Naive thymus-derived CD8-positive, alpha-beta T cell (primary cell): ENCODE measurements around the gene MRPL14. TPM values are rescaled to one million over a fixed set of nuclear protein-coding genes. Genes with fewer than 3 reads are reported as not detected.
A peak's percentile ranks its signal among the peaks of the same experiment; 100 is the strongest.
"Not testable (repeated sequence)": the region's sequence is repeated elsewhere in the genome, so short reads cannot be mapped to it uniquely, and the experiment has no call there.

ENCODE experiments used
- ATAC-seq, 2 donors: fragments of 150-1000 bp; cut with Tn5 transposase in 1 of 2; sonication (Bioruptor Pico), chemical (Tn5 transposase) in 1 of 2; 1 replicate in 1 of 2; 2 replicates in 1 of 2; pipeline ENCODE4 v1.10.0; 2021; ENCODE audit warnings: mild to moderate bottlenecking in 2 of 2, moderate library complexity in 2 of 2
- POLR2A ChIA-PET: fragments of 350-600 bp; sonication (Branson Sonifier 250); formaldehyde crosslinking; loops from one replicate; lab custom pipeline; 2021; ENCODE audit warnings: antibody characterized with exemption; lab: Charles Lee
- DNase-seq, 10 donors: peaks; one replicate each; pipeline versions ENCODE4 v3.0.0 to v3.0.0-alpha.2; 2020 to 2022
- H3K27ac Mint-ChIP-seq, 10 donors: one replicate each; pipeline ENCODE4 v1.8.0; 2020 to 2022; ENCODE audit warnings: mild to moderate bottlenecking in 10 of 10, mixed read lengths in 10 of 10, moderate library complexity in 4 of 10, inconsistent platforms in 1 of 10
- H3K27me3 Mint-ChIP-seq, 5 donors: one replicate each; pipeline ENCODE4 v1.8.0; 2021 to 2022; ENCODE audit warnings: mixed read lengths in 5 of 5
- H3K36me3 Mint-ChIP-seq, 3 donors: one replicate each; pipeline ENCODE4 v1.8.0; 2020 to 2022; ENCODE audit warnings: mixed read lengths in 3 of 3, mild to moderate bottlenecking in 2 of 3, inconsistent platforms in 1 of 3
- H3K4me1 Mint-ChIP-seq, 4 donors: one replicate each; pipeline ENCODE4 v1.8.0; 2021 to 2022; ENCODE audit warnings: mixed read lengths in 4 of 4
- H3K4me3 Mint-ChIP-seq, 10 donors: one replicate each; pipeline ENCODE4 v1.8.0; 2020 to 2022; ENCODE audit warnings: mild to moderate bottlenecking in 10 of 10, mixed read lengths in 10 of 10, moderate library complexity in 6 of 10, inconsistent platforms in 1 of 10
- H3K9me3 Mint-ChIP-seq, 9 donors: one replicate each; pipeline ENCODE4 v1.8.0; 2020 to 2022; ENCODE audit warnings: mixed read lengths in 9 of 9, mild to moderate bottlenecking in 3 of 9, inconsistent platforms in 1 of 9, moderate library complexity in 1 of 9
- polyA plus RNA-seq, 3 donors: library from polyadenylated mRNA; unstranded; fragments of 300-500 nt; fragmentation: Illumina TruSeq; gene quantifications; one replicate each; pipeline ENCODE4 v1.2.3, GENCODE V29; 2021
- total RNA-seq, 8 experiments: library from RNA in 2 of 8; stranded (reverse) in 2 of 8; gene quantifications; one replicate each; pipeline ENCODE4 v1.2.3 and lab custom pipeline; 2021 to 2026

Gene MRPL14
- total and polyA plus RNA-seq, 5 experiments from 2014 or later = 17.0 to 89.3 (median 76.5) TPM

- DNase-seq = no peak
- peaks cover 0 to 8% (median 0%) of the 10 kb centered on the region in 4 donors for H3K4me1 Mint-ChIP-seq
- H3K9me3 Mint-ChIP-seq = no peaks in the 10 kb centered on the region
- H3K27ac Mint-ChIP-seq = peak overlapping the region in 2 of 10 donors; percentile 5 to 22
- H3K4me3 Mint-ChIP-seq = no peak overlapping the region
- ATAC-seq = no peak
- no peaks in the 10 kb centered on the region for H3K27me3 Mint-ChIP-seq
- H3K36me3 Mint-ChIP-seq = peaks cover 0 to 6% (median 2%) of the 10 kb centered on the region in 3 donors
- POLR2A ChIA-PET = no interaction called here
Observed at GRCh38 chr6:44091981-44092884, 35.0 kb downstream of the MRPL14 start.

GRCh38 chr6:44091356-44091755 lies 35.9 kb downstream of the MRPL14 start:
- H3K27me3 Mint-ChIP-seq, DNase-seq, H3K36me3 Mint-ChIP-seq, H3K9me3 Mint-ChIP-seq, POLR2A ChIA-PET, H3K4me1 Mint-ChIP-seq, ATAC-seq, H3K4me3 Mint-ChIP-seq: not testable (repeated sequence)
- H3K27ac Mint-ChIP-seq = peak overlapping the region in 2 of 10 donors; percentile 14 to 22

- POLR2A ChIA-PET = no interaction called here
- Mint-ChIP-seq H3K36me3 (peaks cover 0 to 6% (median 2%) of the 10 kb centered on the region in 3 donors), H3K27ac (no peak overlapping the region), H3K27me3 (no peaks in the 10 kb centered on the region), H3K4me3 (no peak overlapping the region), H3K4me1 (peaks cover 0 to 4% (median 0%) of the 10 kb centered on the region in 4 donors), H3K9me3 (no peaks in the 10 kb centered on the region)
- ATAC-seq (no peak), DNase-seq (no peak)
Observed at GRCh38 chr6:44090465-44090864, 36.8 kb downstream of the MRPL14 start.

- Mint-ChIP-seq H3K36me3 (peaks cover 0 to 2% (median 2%) of the 10 kb centered on the region in 3 donors), H3K27ac (no peak overlapping the region), H3K9me3 (no peaks in the 10 kb centered on the region), H3K27me3 (no peaks in the 10 kb centered on the region), H3K4me1 (no peaks in the 10 kb centered on the region), H3K4me3 (no peak overlapping the region)
- ATAC-seq (no peak), DNase-seq (no peak)
- POLR2A ChIA-PET = no interaction called here
Observed at GRCh38 chr6:44088827-44089590, 38.2 kb downstream of the MRPL14 start.

- Mint-ChIP-seq H3K36me3 (peaks cover 0 to 2% (median 0%) of the 10 kb centered on the region in 3 donors), H3K27ac (no peak overlapping the region), H3K9me3 (no peaks in the 10 kb centered on the region), H3K4me1 (no peaks in the 10 kb centered on the region), H3K4me3 (no peak overlapping the region), H3K27me3 (no peaks in the 10 kb centered on the region)
- DNase-seq (no peak), ATAC-seq (no peak)
- POLR2A ChIA-PET = no interaction called here
Observed at GRCh38 chr6:44087623-44088022, 39.6 kb downstream of the MRPL14 start.

- Mint-ChIP-seq H3K27me3 (no peaks in the 10 kb centered on the region), H3K4me1 (no peaks in the 10 kb centered on the region), H3K9me3 (no peaks in the 10 kb centered on the region), H3K36me3 (peaks cover 0 to 2% (median 0%) of the 10 kb centered on the region in 3 donors), H3K4me3 (no peak overlapping the region), H3K27ac (no peak overlapping the region)
- POLR2A ChIA-PET = no interaction called here
- DNase-seq (no peak), ATAC-seq (no peak)
Observed at GRCh38 chr6:44086931-44087574, 40.2 kb downstream of the MRPL14 start.

GRCh38 chr6:44085219-44085618 lies 42.0 kb downstream of the MRPL14 start:
- H3K4me1 Mint-ChIP-seq = no peaks in the 10 kb centered on the region
- ATAC-seq = no peak
- H3K4me3 Mint-ChIP-seq = no peak overlapping the region
- no peak for DNase-seq
- no peak overlapping the region for H3K27ac Mint-ChIP-seq
- no peaks in the 10 kb centered on the region for H3K27me3 Mint-ChIP-seq
- H3K36me3 Mint-ChIP-seq = peaks cover 0 to 2% (median 0%) of the 10 kb centered on the region in 3 donors
- POLR2A ChIA-PET = no interaction called here
- H3K9me3 Mint-ChIP-seq = no peaks in the 10 kb centered on the region

GRCh38 chr6:44084231-44085014 lies 42.8 kb downstream of the MRPL14 start:
- Mint-ChIP-seq H3K36me3 (peaks cover 0 to 2% (median 0%) of the 10 kb centered on the region in 3 donors), H3K4me1 (peaks cover 0 to under 1% (median under 1%) of the 10 kb centered on the region in 4 donors), H3K27ac (peak overlapping the region in 1 of 10 donors; percentile 1), H3K9me3 (no peaks in the 10 kb centered on the region), H3K27me3 (peaks cover 0 to 2% (median 0%) of the 10 kb centered on the region in 5 donors), H3K4me3 (no peak overlapping the region)
- POLR2A ChIA-PET = no interaction called here
- DNase-seq = no peak
- ATAC-seq = no peak

- peaks cover 0 to 6% (median 2%) of the 10 kb centered on the region in 4 donors for H3K4me1 Mint-ChIP-seq
- POLR2A ChIA-PET = interaction anchor here (0.6 kb wide), 1 partner anchor 89 kb away, joined by 3 read pairs; no protein-coding TSS in a partner anchor
- H3K9me3 Mint-ChIP-seq = no peaks in the 10 kb centered on the region
- H3K27ac Mint-ChIP-seq = peak overlapping the region in 1 of 10 donors; percentile 53
- DNase-seq (no peak), ATAC-seq (no peak)
- H3K27me3 Mint-ChIP-seq = peaks cover 4 to 17% (median 6%) of the 10 kb centered on the region in 5 donors
- H3K36me3 Mint-ChIP-seq = no peaks in the 10 kb centered on the region
- H3K4me3 Mint-ChIP-seq = no peak overlapping the region
Observed at GRCh38 chr6:44082872-44083321, 44.4 kb downstream of the MRPL14 start.

- Mint-ChIP-seq H3K4me3 (no peak overlapping the region), H3K4me1 (peaks cover 0 to 6% (median 2%) of the 10 kb centered on the region in 4 donors), H3K36me3 (no peaks in the 10 kb centered on the region), H3K9me3 (no peaks in the 10 kb centered on the region), H3K27ac (no peak overlapping the region), H3K27me3 (peaks cover 4 to 21% (median 8%) of the 10 kb centered on the region in 5 donors)
- ATAC-seq (no peak), DNase-seq (no peak)
- POLR2A ChIA-PET = no interaction called here
Observed at GRCh38 chr6:44081753-44082152, 45.5 kb downstream of the MRPL14 start.

GRCh38 chr6:44080561-44081521 lies 46.4 kb downstream of the MRPL14 start:
- H3K27me3 Mint-ChIP-seq = peaks cover 4 to 24% (median 8%) of the 10 kb centered on the region in 5 donors
- H3K4me1 Mint-ChIP-seq = peaks cover 0 to 6% (median 2%) of the 10 kb centered on the region in 4 donors
- DNase-seq (no peak), ATAC-seq (no peak)
- no peak overlapping the region for H3K27ac Mint-ChIP-seq
- H3K36me3 Mint-ChIP-seq = no peaks in the 10 kb centered on the region
- POLR2A ChIA-PET = interaction anchor here (2.3 kb wide), 1 partner anchor 311 kb away, joined by 12 read pairs; the partner anchor contains the start of gene VEGFA
- H3K4me3 Mint-ChIP-seq = no peak overlapping the region
- H3K9me3 Mint-ChIP-seq = no peaks in the 10 kb centered on the region
